AG04450 (cell line): ENCODE data around the gene HOXB8. TPM values are rescaled to one million over a fixed set of nuclear protein-coding genes. Genes with fewer than 3 reads are reported as not detected.
A peak's percentile ranks its signal among the peaks of the same experiment; 100 is the strongest.

Experiments
- CTCF ChIA-PET: fragments of 300-600, 350-600 bp; formaldehyde crosslinking; extraction: SDS; loops from one replicate; lab custom pipeline; 2022; ENCODE audit warnings: antibody characterized with exemption, inconsistent platforms; lab: Charles Lee
- POLR2A ChIA-PET: fragments of 350-600 bp; formaldehyde crosslinking; extraction: SDS; loops from one replicate; lab custom pipeline; 2021; ENCODE audit warnings: antibody characterized with exemption, inconsistent platforms; lab: Yijun Ruan, JAX
- DNase-seq: peaks from one replicate; pipeline ENCODE4 v3.0.0-alpha.2; 2011; ENCODE audit warnings: low read depth, low spot score
- H3K27ac ChIP-seq: one replicate; pipeline ENCODE4 v1.5.1; 2012; ENCODE audit warnings: low read depth, low read length, control low read depth
- H3K27me3 ChIP-seq: one replicate; pipeline ENCODE4 v1.6.0; 2012; ENCODE audit warnings: low read length; ENCODE audit not compliant: control insufficient read depth, insufficient read depth
- H3K4me3 ChIP-seq: 2 replicates; pipeline ENCODE4 v1.5.1; 2011; ENCODE audit warnings: mild to moderate bottlenecking, low read depth, low read length, control low read depth
- H3K9me3 ChIP-seq: 2 replicates; pipeline ENCODE4 v1.5.1; 2012; ENCODE audit warnings: low read length; ENCODE audit not compliant: control insufficient read depth, insufficient read depth
- CTCF ChIP-seq: IDR thresholded peaks from 2 replicates; pipeline ENCODE4 v1.5.1; 2011; ENCODE audit warnings: low read depth, low read length, control low read depth, inconsistent platforms
- polyA plus RNA-seq: library from polyadenylated mRNA; depleted of rRNA; stranded (reverse); fragments of >200 nt; gene quantifications from 2 replicates; pipeline ENCODE4 v1.2.3, GENCODE V29; 2011

Gene HOXB8
- polyA plus RNA-seq, 1 experiment: 0.97 TPM

DNA sequence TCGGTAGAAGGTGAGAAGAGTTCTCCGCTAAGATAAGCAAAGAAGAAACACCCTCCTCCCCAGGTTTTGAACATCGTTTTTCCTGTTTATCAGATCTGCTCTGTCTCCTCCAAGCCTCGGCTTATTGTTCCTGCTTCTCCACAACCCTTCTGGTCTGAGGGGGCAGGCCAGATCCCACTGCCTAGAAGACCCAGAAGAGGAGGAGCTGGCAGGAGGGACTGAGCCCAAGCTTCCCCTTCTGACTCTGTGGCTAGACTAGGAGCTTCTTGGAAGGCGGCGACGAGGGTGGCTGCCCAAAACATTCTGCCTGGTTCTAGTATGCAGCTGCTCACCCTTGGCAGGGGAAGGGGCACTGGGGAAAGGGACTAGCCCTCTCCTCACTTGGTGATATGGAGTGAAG lies 16.4 kb downstream of the HOXB8 start:
- H3K27me3 ChIP-seq: peaks cover 2% of the 10 kb centered on the region
- CTCF ChIA-PET: interaction anchor here (0.8 kb wide), 1 partner anchor 247 kb away, joined by 3 read pairs; no protein-coding TSS in a partner anchor
- H3K4me3 ChIP-seq: peak overlapping the region; percentile 76
- H3K9me3 ChIP-seq: no peaks in the 10 kb centered on the region; the same call in 1 of the 2 replicates
- TF ChIP-seq CTCF: no peak
- POLR2A ChIA-PET: interaction anchor here (0.7 to 3.0 kb wide), 4 partner anchors 11 to 50 kb away, joined by 3 to 13 read pairs (median 4); no protein-coding TSS in a partner anchor
- peak overlapping the region; percentile 83 for H3K27ac ChIP-seq
- DNase-seq: no peak

DNA sequence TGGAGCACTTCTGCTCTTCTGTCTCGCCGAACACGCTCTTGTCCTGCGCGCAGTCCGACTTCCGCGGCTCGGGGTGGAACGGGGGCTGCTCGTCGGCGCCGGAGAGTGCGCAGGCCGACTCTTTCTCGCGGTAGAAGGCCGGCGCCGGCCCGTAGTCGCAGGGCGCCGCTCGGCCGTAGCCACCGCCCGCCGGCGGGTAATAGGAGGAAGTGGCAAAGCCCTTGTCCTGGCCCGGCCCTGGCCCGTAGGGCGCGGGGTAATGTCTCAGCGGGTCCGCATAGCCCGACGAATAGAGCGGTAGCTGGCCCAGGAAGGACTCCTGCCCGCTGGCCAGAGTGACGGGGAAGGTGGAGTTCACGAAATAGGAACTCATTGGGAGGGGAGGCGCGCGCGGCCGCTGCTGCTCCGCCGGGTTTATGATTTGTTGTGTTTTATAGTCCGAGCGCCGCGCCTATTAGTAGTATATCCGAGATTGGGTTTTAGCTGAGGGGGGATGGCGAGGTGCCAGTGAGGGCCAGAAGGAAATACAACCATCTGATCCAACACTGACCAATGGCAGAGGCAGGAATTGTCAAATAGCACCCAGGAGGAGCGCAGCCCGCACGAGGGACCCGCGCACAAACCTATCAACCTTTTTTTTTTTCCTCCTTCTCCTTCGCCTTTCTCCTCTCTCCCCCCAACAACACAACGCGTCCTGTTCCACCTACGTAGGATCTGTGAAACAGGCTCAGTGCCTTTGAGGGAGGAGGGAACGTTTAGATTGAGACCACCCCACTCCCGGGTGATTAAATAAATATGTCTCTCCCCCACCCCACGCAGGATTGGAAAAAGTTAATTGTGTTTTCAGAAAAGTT lies 17.1 kb downstream of the HOXB8 start:
- Histone ChIP-seq H3K27me3 (peaks cover 2% of the 10 kb centered on the region), H3K27ac (peak overlapping the region; percentile 83)
- TF ChIP-seq CTCF: no peak

DNA sequence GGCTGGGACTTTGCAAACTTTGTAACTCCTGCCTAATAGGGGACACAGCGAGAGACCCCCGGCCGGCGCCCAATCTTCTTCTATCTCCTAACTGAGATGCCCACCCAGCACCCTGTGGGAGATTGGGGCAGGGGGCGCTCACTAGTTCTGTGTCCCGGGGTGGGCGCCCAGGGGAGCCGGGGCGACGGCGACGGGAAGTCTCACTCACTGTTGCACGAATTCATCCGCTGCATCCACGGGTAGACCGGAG lies 17.6 kb downstream of the HOXB8 start:
- no peaks in the 10 kb centered on the region; the same call in 1 of the 2 replicates for H3K9me3 ChIP-seq
- H3K27me3 ChIP-seq: peaks cover 2% of the 10 kb centered on the region
- DNase-seq: no peak
- TF ChIP-seq CTCF: no peak
- peak overlapping the region; percentile 83 for H3K27ac ChIP-seq
- ChIA-PET POLR2A (interaction anchor here (1.0 to 3.0 kb wide), 6 partner anchors 10 to 549 kb away, joined by 3 to 13 read pairs (median 4); partner anchors contain the start of gene NFE2L1), CTCF (interaction anchor here (0.6 kb wide), 1 partner anchor 76 kb away, joined by 3 read pairs; no protein-coding TSS in a partner anchor)
- peak overlapping the region; percentile 76 for H3K4me3 ChIP-seq

More for the DNA sequence above, 17.1 kb downstream of the HOXB8 start:
- DNase-seq: no peak
- Histone ChIP-seq H3K4me3 (peak overlapping the region; percentile 76), H3K9me3 (no peaks in the 10 kb centered on the region; the same call in 1 of the 2 replicates)
- POLR2A ChIA-PET: interaction anchor here (0.7 to 3.0 kb wide), 6 partner anchors 10 to 549 kb away, joined by 3 to 13 read pairs (median 4); partner anchors contain the start of gene NFE2L1
- CTCF ChIA-PET: interaction anchor here (0.6 to 0.8 kb wide), 2 partner anchors 76 to 247 kb away, joined by 3 read pairs; no protein-coding TSS in a partner anchor

- Histone ChIP-seq H3K27ac (peak overlapping the region; percentile 83), H3K27me3 (peaks cover 2% of the 10 kb centered on the region), H3K4me3 (peak overlapping the region; percentile 76), H3K9me3 (no peaks in the 10 kb centered on the region; the same call in 1 of the 2 replicates)
- no peak for DNase-seq
- CTCF ChIA-PET: interaction anchor here (4.8 kb wide), 1 partner anchor 246 kb away, joined by 41 read pairs; no protein-coding TSS in a partner anchor
- POLR2A ChIA-PET: interaction anchor here (1.0 to 3.0 kb wide), 4 partner anchors 10 to 41 kb away, joined by 3 to 13 read pairs (median 4); no protein-coding TSS in a partner anchor
- TF ChIP-seq CTCF: no peak
These were observed 18.2 kb downstream of the HOXB8 start for GRCh38 chr17:48596735-48597527.
